Measurements from ENCODE around the gene CFAP45.

DNA sequence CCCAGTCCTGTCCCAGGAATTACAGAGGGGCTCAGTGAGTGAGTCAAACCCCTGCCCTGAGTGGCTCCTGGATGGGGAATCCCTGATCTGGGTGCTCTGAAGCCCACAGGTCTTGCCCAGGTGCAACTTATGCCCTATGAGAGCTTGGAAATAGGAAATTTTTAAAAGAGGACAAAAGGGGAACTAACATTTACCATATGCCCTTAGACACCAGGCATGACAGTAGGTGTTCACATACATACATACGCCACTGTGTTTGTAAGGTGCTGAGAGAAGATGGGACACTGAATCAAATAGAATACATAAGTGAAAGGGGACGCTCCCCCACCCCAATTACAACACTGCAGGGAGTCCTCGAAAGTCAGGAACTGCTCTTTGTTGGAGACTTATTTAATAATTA lies 1.4 kb downstream of the CFAP45 start:
- TF ChIP-seq, protein P1, sequence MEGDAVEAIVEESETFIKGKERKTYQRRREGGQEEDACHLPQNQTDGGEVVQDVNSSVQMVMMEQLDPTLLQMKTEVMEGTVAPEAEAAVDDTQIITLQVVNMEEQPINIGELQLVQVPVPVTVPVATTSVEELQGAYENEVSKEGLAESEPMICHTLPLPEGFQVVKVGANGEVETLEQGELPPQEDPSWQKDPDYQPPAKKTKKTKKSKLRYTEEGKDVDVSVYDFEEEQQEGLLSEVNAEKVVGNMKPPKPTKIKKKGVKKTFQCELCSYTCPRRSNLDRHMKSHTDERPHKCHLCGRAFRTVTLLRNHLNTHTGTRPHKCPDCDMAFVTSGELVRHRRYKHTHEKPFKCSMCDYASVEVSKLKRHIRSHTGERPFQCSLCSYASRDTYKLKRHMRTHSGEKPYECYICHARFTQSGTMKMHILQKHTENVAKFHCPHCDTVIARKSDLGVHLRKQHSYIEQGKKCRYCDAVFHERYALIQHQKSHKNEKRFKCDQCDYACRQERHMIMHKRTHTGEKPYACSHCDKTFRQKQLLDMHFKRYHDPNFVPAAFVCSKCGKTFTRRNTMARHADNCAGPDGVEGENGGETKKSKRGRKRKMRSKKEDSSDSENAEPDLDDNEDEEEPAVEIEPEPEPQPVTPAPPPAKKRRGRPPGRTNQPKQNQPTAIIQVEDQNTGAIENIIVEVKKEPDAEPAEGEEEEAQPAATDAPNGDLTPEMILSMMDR (IDR thresholded peaks at IDR 0.05): no peak
- no peak for TF ChIP-seq POLR2A (IDR thresholded peaks at IDR 0.05)

Data from right lobe of liver (tissue), 4 donors.